CD4-positive, CD25-positive, alpha-beta regulatory T cell (primary cell): ENCODE results near the gene ZNF335. TPM values are rescaled to one million over a fixed set of nuclear protein-coding genes. Genes with fewer than 3 reads are reported as not detected.

ENCODE experiments used
- ATAC-seq, 2 donors: fragments of 150-1000 bp; cut with Tn5 transposase; one replicate each; pipeline ENCODE4 v1.10.0; 2021; ENCODE audit warnings: low read depth in 2 of 2, moderate number of reproducible peaks in 2 of 2, moderate library complexity in 1 of 2
- DNase-seq, 3 donors: peaks; one replicate each; pipeline versions ENCODE4 v3.0.0 to v3.0.0-alpha.2; 2012 to 2022; ENCODE audit warnings: mixed read lengths in 1 of 3
- H3K27ac ChIP-seq: one replicate; pipeline ENCODE4 v1.7.0; 2013; ENCODE audit warnings: mild to moderate bottlenecking, low read length; ENCODE audit not compliant: insufficient read depth, poor library complexity, severe bottlenecking
- H3K27me3 ChIP-seq: one replicate; pipeline ENCODE4 v1.7.0; 2013; ENCODE audit warnings: low read length; ENCODE audit not compliant: control insufficient read depth, insufficient read depth
- H3K36me3 ChIP-seq: one replicate; pipeline ENCODE4 v1.7.0; 2013; ENCODE audit warnings: mild to moderate bottlenecking, low read length, moderate library complexity; ENCODE audit not compliant: control insufficient read depth, insufficient read depth
- H3K4me1 ChIP-seq: 2 replicates; pipeline ENCODE4 v1.7.0; 2013; ENCODE audit warnings: mild to moderate bottlenecking, low read length; ENCODE audit not compliant: insufficient read depth, control insufficient read depth, poor library complexity, severe bottlenecking
- H3K4me3 ChIP-seq: one replicate; pipeline ENCODE4 v1.7.0; 2013; ENCODE audit warnings: low read depth, mild to moderate bottlenecking, low read length, moderate library complexity
- H3K9me3 ChIP-seq, 2 experiments: 1 replicate in 1 of 2; 2 replicates in 1 of 2; pipeline ENCODE4 v1.7.0; 2013; ENCODE audit warnings: low read length in 2 of 2, mild to moderate bottlenecking in 1 of 2, moderate library complexity in 1 of 2; ENCODE audit not compliant: control insufficient read depth in 2 of 2
- H3K27ac Mint-ChIP-seq, 3 donors: one replicate each; pipeline ENCODE4 v1.8.0; 2020 to 2022; ENCODE audit warnings: mild to moderate bottlenecking in 3 of 3, mixed read lengths in 3 of 3, moderate library complexity in 2 of 3
- H3K27me3 Mint-ChIP-seq: one replicate; pipeline ENCODE4 v1.8.0; 2022; ENCODE audit warnings: mild to moderate bottlenecking, mixed read lengths
- H3K36me3 Mint-ChIP-seq: one replicate; pipeline ENCODE4 v1.8.0; 2020; ENCODE audit warnings: mixed read lengths
- H3K4me1 Mint-ChIP-seq, 4 donors: one replicate each; pipeline ENCODE4 v1.8.0; 2020 to 2022; ENCODE audit warnings: mixed read lengths in 4 of 4, mild to moderate bottlenecking in 1 of 4
- H3K4me3 Mint-ChIP-seq, 4 donors: one replicate each; pipeline ENCODE4 v1.8.0; 2020 to 2022; ENCODE audit warnings: mild to moderate bottlenecking in 4 of 4, mixed read lengths in 4 of 4, moderate library complexity in 3 of 4
- H3K9me3 Mint-ChIP-seq, 7 donors: one replicate each; pipeline ENCODE4 v1.8.0; 2020 to 2022; ENCODE audit warnings: mixed read lengths in 7 of 7, mild to moderate bottlenecking in 3 of 7, moderate library complexity in 2 of 7
- polyA plus RNA-seq, 4 donors: library from polyadenylated mRNA; unstranded; fragments of 300-500 nt; fragmentation: Illumina TruSeq; gene quantifications; one replicate each; pipeline ENCODE4 v1.2.3, GENCODE V29; 2021
- total RNA-seq: library from RNA; stranded (reverse); gene quantifications from one replicate; pipeline ENCODE4 v1.2.3, GENCODE V29; 2022

ZNF335 gene
- total and polyA plus RNA-seq, 5 donors from 2014 or later = 8.2 to 137 (median 12.8) TPM

- Mint-ChIP-seq H3K27me3 (peaks cover 68% of the 10 kb centered on the region), H3K9me3 (peaks cover 0 to 7% (median 0%) of the 10 kb centered on the region in 7 donors), H3K4me3 (peak overlapping the region; percentile 46 to 82 (median 66)), H3K27ac (no peak overlapping the region), H3K36me3 (no peaks in the 10 kb centered on the region), H3K4me1 (peaks cover 10 to 55% (median 38%) of the 10 kb centered on the region in 4 donors)
- ATAC-seq (no peak), DNase-seq (no peak)
- Histone ChIP-seq H3K9me3 (no peaks in the 10 kb centered on the region), H3K4me1 (peaks cover 49% of the 10 kb centered on the region), H3K27me3 (peaks cover 11% of the 10 kb centered on the region), H3K4me3 (no peak overlapping the region), H3K27ac (no peak overlapping the region), H3K36me3 (no peaks in the 10 kb centered on the region)
Measured at GRCh38 chr20:46013322-46013828, 41.4 kb upstream of the ZNF335 start.

- Mint-ChIP-seq H3K36me3 (no peaks in the 10 kb centered on the region), H3K9me3 (peaks cover 0 to 7% (median 0%) of the 10 kb centered on the region in 7 donors), H3K4me3 (peak overlapping the region; percentile 46 to 82 (median 66)), H3K27ac (no peak overlapping the region), H3K27me3 (peaks cover 71% of the 10 kb centered on the region), H3K4me1 (peaks cover 12 to 59% (median 42%) of the 10 kb centered on the region in 4 donors)
- Histone ChIP-seq H3K4me1 (peaks cover 54% of the 10 kb centered on the region), H3K36me3 (no peaks in the 10 kb centered on the region), H3K27ac (no peak overlapping the region), H3K4me3 (no peak overlapping the region), H3K9me3 (no peaks in the 10 kb centered on the region), H3K27me3 (peaks cover 11% of the 10 kb centered on the region)
- DNase-seq = no peak
- ATAC-seq = no peak
Measured at GRCh38 chr20:46012921-46013320, 40.9 kb upstream of the ZNF335 start.

- Mint-ChIP-seq H3K9me3 (peaks cover 0 to 7% (median 0%) of the 10 kb centered on the region in 7 donors), H3K4me3 (peak overlapping the region; percentile 4 to 92 (median 66)), H3K4me1 (peaks cover 13 to 66% (median 45%) of the 10 kb centered on the region in 4 donors), H3K27me3 (peaks cover 75% of the 10 kb centered on the region), H3K27ac (no peak overlapping the region), H3K36me3 (no peaks in the 10 kb centered on the region)
- Histone ChIP-seq H3K27me3 (peaks cover 7% of the 10 kb centered on the region), H3K4me3 (no peak overlapping the region), H3K4me1 (peaks cover 59% of the 10 kb centered on the region), H3K36me3 (no peaks in the 10 kb centered on the region), H3K27ac (no peak overlapping the region), H3K9me3 (no peaks in the 10 kb centered on the region)
- ATAC-seq = no peak
- DNase-seq = peak in 1 of 3 donors; percentile 45
Measured at GRCh38 chr20:46011631-46012482, 39.9 kb upstream of the ZNF335 start.

GRCh38 chr20:46010491-46011391, 38.7 kb upstream of the ZNF335 start:
- DNase-seq = peak; percentile 42 to 53 (median 47)
- Histone ChIP-seq H3K4me1 (peaks cover 63% of the 10 kb centered on the region), H3K27me3 (peaks cover 7% of the 10 kb centered on the region)

GRCh38 chr20:46009816-46010215, 37.8 kb upstream of the ZNF335 start:
- Histone ChIP-seq H3K36me3 (no peaks in the 10 kb centered on the region), H3K27ac (no peak overlapping the region), H3K9me3 (no peaks in the 10 kb centered on the region), H3K4me3 (no peak overlapping the region), H3K27me3 (peaks cover 7% of the 10 kb centered on the region), H3K4me1 (peaks cover 73% of the 10 kb centered on the region)
- H3K27me3 Mint-ChIP-seq = peaks cover 71% of the 10 kb centered on the region
- H3K27ac Mint-ChIP-seq = no peak overlapping the region
- no peak for DNase-seq
- peak overlapping the region; percentile 35 to 71 (median 50) for H3K4me3 Mint-ChIP-seq
- peaks cover 0 to 7% (median 0%) of the 10 kb centered on the region in 7 donors for H3K9me3 Mint-ChIP-seq
- no peaks in the 10 kb centered on the region for H3K36me3 Mint-ChIP-seq
- no peak for ATAC-seq
- H3K4me1 Mint-ChIP-seq = peaks cover 18 to 83% (median 60%) of the 10 kb centered on the region in 4 donors

More at GRCh38 chr20:46010491-46011391, 38.7 kb upstream of the ZNF335 start:
- Histone ChIP-seq H3K36me3 (no peaks in the 10 kb centered on the region), H3K9me3 (no peaks in the 10 kb centered on the region), H3K27ac (no peak overlapping the region), H3K4me3 (no peak overlapping the region)
- peak; percentile 23 to 28 for ATAC-seq
- H3K27ac Mint-ChIP-seq = peak overlapping the region; percentile 50 to 95 (median 71)
- peak overlapping the region; percentile 65 to 84 (median 79) for H3K4me3 Mint-ChIP-seq
- H3K27me3 Mint-ChIP-seq = peaks cover 74% of the 10 kb centered on the region
- H3K9me3 Mint-ChIP-seq = peaks cover 0 to 7% (median 0%) of the 10 kb centered on the region in 7 donors
- no peaks in the 10 kb centered on the region for H3K36me3 Mint-ChIP-seq
- H3K4me1 Mint-ChIP-seq = peaks cover 16 to 75% (median 52%) of the 10 kb centered on the region in 4 donors

- Histone ChIP-seq H3K27me3 (peaks cover 6% of the 10 kb centered on the region), H3K4me3 (no peak overlapping the region), H3K9me3 (no peaks in the 10 kb centered on the region), H3K4me1 (peaks cover 74% of the 10 kb centered on the region), H3K36me3 (no peaks in the 10 kb centered on the region), H3K27ac (no peak overlapping the region)
- no peaks in the 10 kb centered on the region for H3K36me3 Mint-ChIP-seq
- H3K27ac Mint-ChIP-seq = no peak overlapping the region
- peak overlapping the region in 2 of 4 donors; percentile 41 to 50 for H3K4me3 Mint-ChIP-seq
- H3K9me3 Mint-ChIP-seq = peaks cover 0 to 5% (median 0%) of the 10 kb centered on the region in 7 donors
- DNase-seq = no peak
- H3K27me3 Mint-ChIP-seq = peaks cover 58% of the 10 kb centered on the region
- no peak for ATAC-seq
- H3K4me1 Mint-ChIP-seq = peaks cover 14 to 87% (median 63%) of the 10 kb centered on the region in 4 donors
Measured at GRCh38 chr20:46007671-46008070, 35.7 kb upstream of the ZNF335 start.

GRCh38 chr20:46006964-46007363, 35.0 kb upstream of the ZNF335 start:
- H3K36me3 Mint-ChIP-seq = no peaks in the 10 kb centered on the region
- Histone ChIP-seq H3K4me1 (peaks cover 68% of the 10 kb centered on the region), H3K9me3 (no peaks in the 10 kb centered on the region), H3K27me3 (peaks cover 6% of the 10 kb centered on the region), H3K36me3 (no peaks in the 10 kb centered on the region), H3K4me3 (no peak overlapping the region), H3K27ac (no peak overlapping the region)
- DNase-seq (no peak), ATAC-seq (no peak)
- peaks cover 51% of the 10 kb centered on the region for H3K27me3 Mint-ChIP-seq
- H3K4me3 Mint-ChIP-seq = no peak overlapping the region
- H3K27ac Mint-ChIP-seq = no peak overlapping the region
- peaks cover 14 to 82% (median 60%) of the 10 kb centered on the region in 4 donors for H3K4me1 Mint-ChIP-seq
- H3K9me3 Mint-ChIP-seq = peaks cover 0 to 5% (median 0%) of the 10 kb centered on the region in 7 donors
